ENCODE data around the gene LRRC43.

GRCh38 chr12:122138181-122138580 lies 44.7 kb upstream of the LRRC43 start:
- TF ChIP-seq POLR2A (IDR thresholded peaks at IDR 0.05) (no peak), CTCF (IDR thresholded peaks at IDR 0.05) (no peak), POLR2AphosphoS5 (IDR thresholded peaks at IDR 0.05) (no peak), EP300 (IDR thresholded peaks at IDR 0.05) (no peak)
